GM20431 (cell line): ENCODE data around the gene FBXW4.
"Not testable (repeated sequence)": the region's sequence is repeated elsewhere in the genome, so short reads cannot be mapped to it uniquely, and the experiment has no call there.

Source experiments
- in situ Hi-C: fragments of 300-500 bp; cut with MseI, MboI; formaldehyde crosslinking; loops from one replicate; pipeline ENCODE4 v1.15.0; 2020; ENCODE audit warnings: low sequenced_read_pairs; ENCODE audit not compliant: unreplicated experiment

FBXW4 gene

GRCh38 chr10:101663097-101663496 lies 31.9 kb downstream of the FBXW4 start:
- in situ Hi-C loops, result no loop called here

DNA sequence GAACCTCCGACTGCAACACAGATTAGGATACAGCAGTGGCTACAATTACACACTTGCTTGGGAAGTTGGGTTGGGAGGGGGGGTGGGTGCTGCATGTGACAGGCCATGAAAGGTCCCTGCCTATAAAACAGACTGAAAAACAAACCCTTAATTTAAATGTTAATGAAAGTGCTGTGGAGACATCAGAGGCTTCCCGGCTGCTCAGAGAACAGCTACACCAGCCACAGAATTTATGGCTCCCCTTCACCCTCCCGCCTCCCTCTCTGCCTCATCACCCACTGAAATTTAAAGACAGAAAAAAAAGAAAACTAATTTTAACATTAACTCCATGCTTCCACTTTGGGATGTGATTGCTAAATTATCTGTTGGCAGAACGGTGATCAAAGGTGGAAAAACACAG lies 34.7 kb downstream of the FBXW4 start:
- in situ Hi-C loops, result no loop called here

DNA sequence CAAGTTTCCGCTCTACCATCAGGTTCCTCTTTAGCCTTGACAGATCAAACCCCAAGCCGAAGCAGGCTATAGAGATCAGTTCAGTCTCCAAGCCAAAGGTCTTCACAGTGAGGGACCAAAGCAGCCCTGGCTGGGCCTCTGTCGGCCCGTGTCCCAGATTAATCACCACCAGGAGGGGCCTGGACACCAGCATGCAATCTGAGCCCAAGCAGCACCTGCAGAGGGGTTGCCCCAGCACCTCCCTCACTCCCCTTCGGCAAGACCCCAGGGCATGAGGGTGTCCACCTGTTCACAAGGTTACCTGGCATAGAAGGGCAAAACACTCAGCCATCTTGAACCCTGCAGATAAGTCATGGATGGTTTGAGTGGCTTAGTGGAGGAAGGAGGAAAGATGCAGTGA lies 36.0 kb downstream of the FBXW4 start:
- in situ Hi-C loops, result no loop called here

- in situ Hi-C loops, result no loop called here
Observed at GRCh38 chr10:101656890-101657289, 38.1 kb downstream of the FBXW4 start.

GRCh38 chr10:101655570-101655969 lies 39.4 kb downstream of the FBXW4 start:
- in situ Hi-C loops, result no loop called here

DNA sequence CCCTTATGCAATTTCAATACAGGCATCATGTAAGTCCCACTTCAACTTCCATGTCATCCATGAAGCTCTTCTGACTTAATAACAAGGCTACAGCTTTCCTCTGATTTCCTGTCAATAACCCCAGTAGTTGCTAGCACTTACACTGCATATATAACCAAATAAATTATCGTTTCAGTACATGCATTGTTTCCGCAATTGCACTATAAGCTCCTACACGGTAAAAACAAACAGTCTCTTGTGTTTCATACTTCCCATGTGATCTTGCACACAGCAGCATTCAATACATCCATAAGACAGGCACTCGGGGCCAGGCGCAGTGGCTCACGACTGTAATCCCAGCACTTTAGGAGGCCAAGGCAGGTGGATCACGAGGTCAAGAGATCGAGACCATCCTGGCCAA lies 41.4 kb downstream of the FBXW4 start:
- in situ Hi-C loops, result no loop called here

GRCh38 chr10:101651336-101651735 lies 43.6 kb downstream of the FBXW4 start:
- in situ Hi-C loops, result no loop called here

DNA sequence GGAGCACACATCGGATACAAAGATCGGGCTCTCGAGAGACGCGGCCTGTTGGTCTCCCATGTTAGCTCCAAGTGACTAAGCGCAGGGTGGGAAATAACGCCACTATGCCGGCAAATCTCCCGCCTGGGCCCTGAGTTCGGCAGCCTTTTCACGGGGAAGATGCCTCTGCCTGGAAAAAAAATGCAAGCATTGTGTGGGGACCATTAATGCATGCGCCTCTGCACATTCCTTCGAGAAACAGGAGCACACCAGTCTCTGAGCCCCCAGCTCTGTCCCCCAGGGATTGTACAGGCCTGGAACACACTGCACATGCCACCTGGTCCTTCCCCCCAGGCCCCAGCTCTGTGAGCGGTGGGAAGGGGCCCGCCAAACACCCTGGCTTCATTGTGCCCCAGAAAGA lies 44.1 kb downstream of the FBXW4 start:
- in situ Hi-C loops, result no loop called here

DNA sequence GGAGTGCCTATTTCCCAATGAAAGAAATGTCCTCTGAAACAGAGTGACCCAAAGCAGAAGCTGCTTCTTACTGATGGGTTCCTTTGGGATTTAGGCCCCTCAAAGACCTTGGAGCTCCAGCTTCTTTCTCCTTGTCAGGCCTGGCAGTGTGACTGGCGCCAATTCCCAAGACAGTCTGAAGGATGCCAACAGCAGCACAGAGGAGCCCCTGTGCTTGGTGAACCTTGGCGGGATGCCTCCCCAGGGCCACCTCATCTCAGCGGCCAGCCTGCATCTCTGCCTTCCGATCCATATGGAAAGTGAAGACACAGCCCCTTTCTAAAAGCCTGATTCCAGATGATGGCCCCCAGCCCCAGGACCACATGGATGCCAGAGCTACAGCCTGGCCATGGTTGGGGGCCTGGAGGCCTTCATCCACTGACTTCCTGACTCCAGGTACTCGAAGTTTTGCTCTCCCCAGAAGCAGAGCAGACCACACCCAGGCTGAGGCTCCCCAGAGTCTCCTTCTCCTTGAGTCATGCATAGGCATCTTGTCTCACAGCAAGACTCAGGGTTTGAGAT lies 45.4 kb downstream of the FBXW4 start:
- in situ Hi-C loops, result no loop called here

DNA sequence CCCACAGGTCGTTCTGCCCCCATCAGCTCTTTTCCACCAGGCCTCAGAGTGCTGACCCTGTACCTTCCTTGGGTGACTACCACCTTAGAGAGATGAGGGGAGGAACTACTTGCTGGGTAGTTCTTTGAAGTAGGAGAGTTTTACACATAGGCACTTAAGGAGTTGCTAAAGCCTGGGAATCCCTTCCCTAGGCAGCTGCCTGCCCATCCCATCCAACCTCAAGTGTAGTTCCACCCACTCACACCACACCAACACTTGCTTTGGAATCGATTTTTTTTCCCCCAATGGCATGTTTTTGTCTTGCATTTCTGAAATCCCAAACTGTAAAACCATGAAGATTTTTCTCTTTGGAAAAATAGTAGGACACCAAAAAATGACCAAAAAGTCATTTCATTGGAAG lies 47.7 kb downstream of the FBXW4 start:
- in situ Hi-C loops, result no loop called here

DNA sequence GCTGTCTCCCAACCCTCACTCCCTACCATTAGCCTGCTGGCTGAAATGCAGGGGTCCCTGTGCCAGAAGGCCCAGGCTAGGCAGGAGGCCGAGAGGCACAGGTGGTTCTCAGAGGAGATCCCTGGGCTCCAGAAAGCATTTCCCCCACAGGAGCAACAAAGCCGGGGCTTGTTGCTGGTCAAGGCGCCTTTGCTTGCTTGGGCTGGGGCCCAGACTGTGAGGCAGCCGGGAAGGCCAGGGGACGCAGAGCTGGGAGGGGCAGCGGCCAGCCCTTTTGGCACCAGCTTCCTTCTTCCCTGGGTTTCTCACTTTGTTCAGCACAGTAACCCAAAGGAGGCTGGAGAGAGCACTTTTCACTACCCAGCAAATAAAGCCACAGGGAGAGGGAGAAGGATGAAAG lies 48.6 kb downstream of the FBXW4 start:
- in situ Hi-C loops, result no loop called here

DNA sequence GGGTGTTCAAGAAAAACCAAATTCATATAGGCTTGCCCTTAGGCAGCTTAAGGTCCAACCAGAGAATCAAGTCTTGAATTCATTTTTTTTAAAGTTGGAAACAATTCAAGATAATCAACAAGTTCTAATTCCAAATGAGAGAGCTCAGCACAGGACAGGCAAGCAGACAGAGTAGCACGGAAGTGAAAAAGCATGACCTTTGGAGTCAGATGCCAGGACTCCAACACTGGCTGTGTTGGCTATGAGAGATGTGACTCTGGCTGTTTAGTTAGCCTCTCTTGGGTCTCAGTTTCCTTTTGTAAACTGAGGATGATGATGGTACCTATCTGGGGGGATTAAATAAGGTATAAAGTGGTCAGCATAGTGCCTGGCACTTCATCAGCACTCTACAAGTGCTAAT lies 49.3 kb downstream of the FBXW4 start:
- in situ Hi-C loops, result no loop called here

DNA sequence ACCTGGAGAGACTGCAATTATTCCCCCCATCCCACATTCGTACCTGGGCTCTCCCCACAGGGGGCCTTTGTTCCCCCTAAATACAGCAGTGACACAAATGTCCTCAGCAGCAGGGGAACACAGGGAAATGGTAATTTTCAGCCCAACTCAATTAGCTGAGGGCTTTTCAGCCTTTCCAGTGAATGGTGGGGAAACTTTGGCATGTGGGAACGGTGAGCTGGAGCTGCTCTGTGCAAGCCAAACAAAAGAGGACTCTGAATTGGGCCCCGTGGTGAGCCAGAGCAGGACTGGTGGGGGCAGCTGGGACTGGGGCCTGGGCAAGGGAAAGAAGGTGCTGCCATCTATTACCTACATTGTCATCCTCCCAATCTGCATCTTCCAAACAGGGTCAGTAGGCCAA lies 51.0 kb downstream of the FBXW4 start:
- in situ Hi-C loops, result no loop called here

DNA sequence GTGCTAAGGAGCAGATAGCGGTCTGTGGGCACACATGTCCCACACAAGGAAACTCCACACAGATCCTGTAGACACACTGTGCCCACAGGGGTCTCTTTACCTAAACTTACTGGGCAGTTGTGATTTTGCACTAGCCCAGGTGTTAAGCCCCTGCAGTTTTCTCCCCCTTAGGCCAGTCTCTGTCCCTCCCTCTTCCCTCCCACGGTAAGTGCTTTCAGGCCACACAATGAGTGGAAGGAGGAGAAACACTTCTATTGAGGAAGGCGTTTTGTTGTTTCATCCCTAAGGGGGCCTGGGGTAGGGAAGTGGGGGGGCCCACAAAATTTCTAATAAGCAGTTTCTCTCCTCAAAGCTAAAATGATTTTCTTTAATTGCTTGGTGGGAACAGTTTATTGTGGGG lies 51.4 kb downstream of the FBXW4 start:
- in situ Hi-C loops, result no loop called here

GRCh38 chr10:101639141-101639900 lies 55.6 kb downstream of the FBXW4 start:
- in situ Hi-C loops, result no loop called here

- in situ Hi-C loops, result not testable (repeated sequence)
Observed at GRCh38 chr10:101633510-101633909, 61.5 kb downstream of the FBXW4 start.

- in situ Hi-C loops, result no loop called here
Observed at GRCh38 chr10:101631821-101632475, 63.0 kb downstream of the FBXW4 start.

DNA sequence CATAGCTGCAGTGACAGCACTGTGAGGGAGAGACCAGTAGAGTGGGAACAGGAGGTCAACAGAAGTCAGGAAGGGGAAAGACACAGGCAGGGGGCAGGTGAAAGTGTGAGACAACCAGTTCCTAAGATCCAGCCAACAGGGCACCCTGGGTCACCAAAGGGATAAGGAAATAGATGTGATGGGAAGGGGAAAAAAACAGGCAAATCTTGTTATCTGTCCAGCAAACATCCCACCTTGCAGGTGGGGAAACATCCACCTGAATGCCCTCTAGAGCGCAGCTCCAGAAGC lies 64.4 kb downstream of the FBXW4 start:
- in situ Hi-C loops, result no loop called here

DNA sequence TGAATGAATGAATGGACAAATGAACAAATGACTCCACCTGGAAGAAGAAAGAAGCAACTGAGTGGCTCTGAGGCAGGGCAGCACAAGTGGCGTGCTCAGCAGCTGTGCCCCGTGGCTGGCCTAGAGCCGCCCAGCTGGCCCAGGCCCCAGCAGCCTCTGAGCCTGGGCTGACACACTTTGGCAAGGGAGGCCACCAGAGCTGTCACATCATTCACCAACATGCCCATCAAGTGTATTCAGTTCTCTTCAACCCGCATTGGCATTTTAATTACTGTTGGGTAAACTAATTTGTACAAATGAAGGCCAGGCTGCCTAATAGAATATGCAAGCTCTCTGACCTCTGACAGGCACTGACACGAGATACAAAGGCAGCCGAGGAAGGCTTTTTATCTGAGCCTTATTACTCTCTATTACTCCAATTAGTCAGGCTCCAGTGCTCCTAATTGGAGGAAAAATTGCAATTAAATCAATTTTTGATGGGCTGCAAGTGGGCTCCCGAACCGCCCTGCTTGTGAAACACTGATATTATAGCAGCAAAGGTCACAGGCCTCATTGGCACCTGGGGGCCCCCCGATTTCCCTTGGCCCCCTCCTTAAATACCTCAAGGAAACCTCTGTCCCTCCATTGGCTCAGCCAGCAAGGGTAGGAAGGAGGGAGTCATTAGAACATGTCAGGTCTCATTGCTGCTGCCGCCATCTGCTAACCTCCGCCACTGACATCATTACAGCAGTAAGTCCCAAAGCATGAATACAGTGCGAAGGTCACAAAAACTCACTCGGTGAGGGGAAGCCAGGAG lies 64.9 kb downstream of the FBXW4 start:
- in situ Hi-C loops, result no loop called here

DNA sequence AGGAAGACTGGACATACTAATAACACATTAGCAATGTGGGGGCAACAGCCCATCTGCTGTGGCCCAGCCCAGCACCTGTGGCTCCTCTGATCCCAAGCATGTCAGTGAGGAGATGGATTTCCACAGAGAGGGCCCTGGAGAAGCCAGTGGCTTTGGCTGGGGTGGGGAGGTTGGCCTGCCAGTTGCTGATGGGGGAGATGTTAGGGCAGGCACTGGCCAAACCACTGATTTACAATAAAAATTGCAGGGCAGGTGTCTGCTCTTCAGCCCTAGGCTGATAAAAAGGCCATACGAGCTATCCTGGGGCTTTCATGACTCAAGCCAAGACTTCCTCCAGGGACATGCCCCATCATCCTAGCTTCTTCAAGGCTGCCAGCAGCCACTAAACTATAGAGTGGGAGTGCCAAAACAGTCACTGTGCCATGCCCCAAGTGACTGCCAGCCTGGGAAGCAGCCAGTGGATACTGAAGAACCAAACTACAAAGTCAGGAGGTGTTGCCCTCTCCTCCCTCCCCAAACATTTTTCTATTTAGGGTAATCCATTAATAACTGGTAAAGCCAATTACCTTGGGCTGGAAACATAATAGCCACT lies 69.1 kb downstream of the FBXW4 start:
- in situ Hi-C loops, result no loop called here
